Left colon (tissue), 2 donors: Measurements from ENCODE around the gene CELSR1. TPM values are rescaled to one million over a fixed set of nuclear protein-coding genes. Genes with fewer than 3 reads are reported as not detected.

Source experiments
- ATAC-seq: fragments of 200-7000 bp; cut with Tn5 transposase; one replicate; pipeline ENCODE4 v1.9.1; 2020; ENCODE audit warnings: mild to moderate bottlenecking, moderate library complexity
- DNase-seq, 2 donors: peaks; one replicate each; pipeline ENCODE4 v3.0.0-alpha.2; 2020
- intact Hi-C, 2 donors: fragments of 100-400 bp; cut with DNase I in 1 of 2; cut with micrococcal nuclease in 1 of 2; formaldehyde crosslinking; loops; one replicate each; pipeline versions ENCODE4 v1.11.2 to v1.14.0; 2022; cut with DNase I, micrococcal nuclease
- total RNA-seq, 2 donors: library from RNA; stranded (reverse); fragmentation: NEBNext Ultra II Directional; extraction: Animal tissue kit (Norgen Biotek cat#: 25700); gene quantifications; one replicate each; pipeline ENCODE4 v1.2.1, GENCODE V29; 2021
- donor health status: DM: no; HTN: no; CAD: no.
- donor health status: DM: yes; HTN: yes; CAD: no.

Gene CELSR1
- total RNA-seq, 2 donors from 2014 or later: 1.8 to 4.9 TPM

GRCh38 chr22:46358766-46359165 lies 178.7 kb downstream of the CELSR1 start:
- DNase-seq (no peak), ATAC-seq (no peak)
- intact Hi-C loops: no loop called here

- ATAC-seq (peak; percentile 1), DNase-seq (no peak)
- intact Hi-C loops: no loop called here
Observed at GRCh38 chr22:46357711-46358520, 179.5 kb downstream of the CELSR1 start.

GRCh38 chr22:46356496-46357480 lies 180.6 kb downstream of the CELSR1 start:
- no peak for DNase-seq
- intact Hi-C loops: no loop called here
- ATAC-seq: no peak

GRCh38 chr22:46355996-46356471 lies 181.4 kb downstream of the CELSR1 start:
- ATAC-seq (no peak), DNase-seq (no peak)
- intact Hi-C loops: no loop called here

- DNase-seq (peak in 1 of 2 donors; percentile 82), ATAC-seq (peak; percentile 67)
- intact Hi-C loops: no loop called here
Observed at GRCh38 chr22:46355369-46355995, 181.9 kb downstream of the CELSR1 start.

GRCh38 chr22:46354993-46355305 lies 182.5 kb downstream of the CELSR1 start:
- intact Hi-C loops: no loop called here
- no peak for DNase-seq

GRCh38 chr22:46354176-46354992 lies 183.0 kb downstream of the CELSR1 start:
- no peak for ATAC-seq
- no peak for DNase-seq
- intact Hi-C loops: no loop called here

More at GRCh38 chr22:46354993-46355305, 182.5 kb downstream of the CELSR1 start:
- no peak for ATAC-seq

GRCh38 chr22:46353483-46354105 lies 183.8 kb downstream of the CELSR1 start:
- intact Hi-C loops: no loop called here
- DNase-seq (no peak), ATAC-seq (no peak)

GRCh38 chr22:46352691-46353386 lies 184.6 kb downstream of the CELSR1 start:
- intact Hi-C loops: no loop called here
- ATAC-seq: no peak
- no peak for DNase-seq

GRCh38 chr22:46352276-46352675 lies 185.1 kb downstream of the CELSR1 start:
- no peak for DNase-seq
- intact Hi-C loops: no loop called here

GRCh38 chr22:46351767-46352166 lies 185.7 kb downstream of the CELSR1 start:
- DNase-seq (no peak), ATAC-seq (no peak)
- intact Hi-C loops: no loop called here

More at GRCh38 chr22:46352276-46352675, 185.1 kb downstream of the CELSR1 start:
- ATAC-seq: no peak

GRCh38 chr22:46351131-46351735 lies 186.2 kb downstream of the CELSR1 start:
- intact Hi-C loops: no loop called here
- DNase-seq (no peak), ATAC-seq (no peak)

- ATAC-seq (no peak), DNase-seq (no peak)
- intact Hi-C loops: no loop called here
Observed at GRCh38 chr22:46350646-46351045, 186.8 kb downstream of the CELSR1 start.

- DNase-seq: no peak
- no peak for ATAC-seq
- intact Hi-C loops: no loop called here
Observed at GRCh38 chr22:46350121-46350520, 187.3 kb downstream of the CELSR1 start.

- no peak for DNase-seq
- ATAC-seq: no peak
- intact Hi-C loops: no loop called here
Observed at GRCh38 chr22:46349681-46350080, 187.7 kb downstream of the CELSR1 start.

GRCh38 chr22:46349238-46349637 lies 188.2 kb downstream of the CELSR1 start:
- DNase-seq: no peak

GRCh38 chr22:46348099-46348695 lies 189.2 kb downstream of the CELSR1 start:
- DNase-seq (no peak), ATAC-seq (no peak)
- intact Hi-C loops: no loop called here

More at GRCh38 chr22:46349238-46349637, 188.2 kb downstream of the CELSR1 start:
- ATAC-seq: no peak
- intact Hi-C loops: no loop called here
